Vagina (tissue), 2 donors: ENCODE results near the gene S1PR4.

Source experiments
- CTCF ChIP-seq, 3 experiments: fragments of 450-650 bp in 2 of 3; fragments of 200-600 bp in 1 of 3; sonication (generic) in 1 of 3; IDR thresholded peaks; one replicate each; pipeline ENCODE4 v1.5.1; 2017 to 2019; ENCODE audit warnings: antibody characterized with exemption in 3 of 3, mild to moderate bottlenecking in 2 of 3, moderate library complexity in 2 of 3
- POLR2A ChIP-seq, 2 donors: fragments of 450-650 bp; IDR thresholded peaks; one replicate each; pipeline ENCODE4 v1.6.1; 2017; ENCODE audit warnings: antibody characterized with exemption in 2 of 2, mild to moderate bottlenecking in 2 of 2, moderate library complexity in 2 of 2

- TF ChIP-seq POLR2A (IDR thresholded peaks at IDR 0.05) (no peak), CTCF (IDR thresholded peaks at IDR 0.05) (no peak)
Measured at GRCh38 chr19:3196064-3196932, 17.7 kb downstream of the S1PR4 start.
